GM12801 (cell line): ENCODE results near the gene VRTN.

Experiments
- CTCF ChIP-seq: IDR thresholded peaks from one replicate; pipeline ENCODE4 v1.5.1; 2011; ENCODE audit warnings: control low read depth; ENCODE audit not compliant: insufficient read length; ENCODE audit errors: extremely low read depth

The VRTN gene

GRCh38 chr14:74402401-74403251, 54.4 kb downstream of the VRTN start:
- no peak for TF ChIP-seq CTCF

- TF ChIP-seq CTCF = no peak
These were observed 55.5 kb downstream of the VRTN start for GRCh38 chr14:74403619-74404417.

GRCh38 chr14:74404435-74404834, 56.2 kb downstream of the VRTN start:
- no peak for TF ChIP-seq CTCF

- no peak for TF ChIP-seq CTCF
These were observed 57.4 kb downstream of the VRTN start for GRCh38 chr14:74405663-74406062.

GRCh38 chr14:74407021-74407800, 58.9 kb downstream of the VRTN start:
- no peak for TF ChIP-seq CTCF

GRCh38 chr14:74407801-74408154, 59.5 kb downstream of the VRTN start:
- TF ChIP-seq CTCF = no peak

- TF ChIP-seq CTCF = no peak
These were observed 60.6 kb downstream of the VRTN start for GRCh38 chr14:74408870-74409269.
